GM12874 (cell line): Measurements from ENCODE around the gene RASL10B.

Experiments
- CTCF ChIP-seq: IDR thresholded peaks from 2 replicates; pipeline ENCODE4 v1.5.1; 2011; ENCODE audit warnings: low read depth, mild to moderate bottlenecking, control low read depth, low read length, moderate library complexity; ENCODE audit not compliant: insufficient read depth

The RASL10B gene

GRCh38 chr17:35698800-35699199, 32.6 kb upstream of the RASL10B start:
- no peak for TF ChIP-seq CTCF

GRCh38 chr17:35700150-35700549, 31.3 kb upstream of the RASL10B start:
- no peak for TF ChIP-seq CTCF

- no peak for TF ChIP-seq CTCF
Measured at GRCh38 chr17:35701491-35701890, 29.9 kb upstream of the RASL10B start.

- TF ChIP-seq CTCF: no peak
Measured at GRCh38 chr17:35705230-35705629, 26.2 kb upstream of the RASL10B start.

GRCh38 chr17:35705705-35706104, 25.7 kb upstream of the RASL10B start:
- no peak for TF ChIP-seq CTCF

GRCh38 chr17:35708149-35708548, 23.3 kb upstream of the RASL10B start:
- no peak for TF ChIP-seq CTCF

- TF ChIP-seq CTCF: no peak
Measured at GRCh38 chr17:35708951-35709350, 22.5 kb upstream of the RASL10B start.

- no peak for TF ChIP-seq CTCF
Measured at GRCh38 chr17:35709874-35710273, 21.6 kb upstream of the RASL10B start.
